ENCODE measurements around the gene PTPN6.

The PTPN6 gene

GRCh38 chr12:7009512-7009911, 58.4 kb downstream of the PTPN6 start:
- no peak for DNase-seq (ENCODE audit: low read depth)

Data from stimulated activated CD8-positive, alpha-beta memory T cell treated with anti-CD3 and anti-CD28 coated beads, Interleukin-7, amount 100 ng/mL, for 24 hours (primary cell).